ENCODE data around the gene ELP4. TPM values are rescaled to one million over a fixed set of nuclear protein-coding genes. Genes with fewer than 3 reads are reported as not detected.

Gene ELP4
- total RNA-seq, 4 donors from 2014 or later: 8.8 to 23.6 (median 13.5) TPM

- Histone ChIP-seq H3K9me3 (no peaks in the 10 kb centered on the region), H3K27ac (no peak overlapping the region), H3K36me3 (no peaks in the 10 kb centered on the region), H3K27me3 (peaks cover 98 to 100% (median 100%) of the 10 kb centered on the region in 3 donors), H3K4me1 (peaks cover 47% of the 10 kb centered on the region in 2 donors), H3K4me3 (no peak overlapping the region)
- no peak for TF ChIP-seq POLR2A (IDR thresholded peaks at IDR 0.05)
- TF ChIP-seq CTCF (IDR thresholded peaks at IDR 0.05 in 4 of 5, conservative IDR thresholded peaks at IDR 0.05 in 1 of 5): no peak
- ATAC-seq (no peak), DNase-seq (no peak)
- in situ Hi-C loops (cut with MboI; ENCODE audit: low sequenced_read_pairs in 4 of 4) (no loop called here), intact Hi-C loops (cut with DNase I; ENCODE audit: low total_unique reads) (loop anchor here (10.0 kb wide), 2 partner anchors 303 to 563 kb away; partner anchors contain the start of genes ELP4 and IMMP1L)
Measured at GRCh38 chr11:31807799-31808667, 298.5 kb downstream of the ELP4 start.

DNA sequence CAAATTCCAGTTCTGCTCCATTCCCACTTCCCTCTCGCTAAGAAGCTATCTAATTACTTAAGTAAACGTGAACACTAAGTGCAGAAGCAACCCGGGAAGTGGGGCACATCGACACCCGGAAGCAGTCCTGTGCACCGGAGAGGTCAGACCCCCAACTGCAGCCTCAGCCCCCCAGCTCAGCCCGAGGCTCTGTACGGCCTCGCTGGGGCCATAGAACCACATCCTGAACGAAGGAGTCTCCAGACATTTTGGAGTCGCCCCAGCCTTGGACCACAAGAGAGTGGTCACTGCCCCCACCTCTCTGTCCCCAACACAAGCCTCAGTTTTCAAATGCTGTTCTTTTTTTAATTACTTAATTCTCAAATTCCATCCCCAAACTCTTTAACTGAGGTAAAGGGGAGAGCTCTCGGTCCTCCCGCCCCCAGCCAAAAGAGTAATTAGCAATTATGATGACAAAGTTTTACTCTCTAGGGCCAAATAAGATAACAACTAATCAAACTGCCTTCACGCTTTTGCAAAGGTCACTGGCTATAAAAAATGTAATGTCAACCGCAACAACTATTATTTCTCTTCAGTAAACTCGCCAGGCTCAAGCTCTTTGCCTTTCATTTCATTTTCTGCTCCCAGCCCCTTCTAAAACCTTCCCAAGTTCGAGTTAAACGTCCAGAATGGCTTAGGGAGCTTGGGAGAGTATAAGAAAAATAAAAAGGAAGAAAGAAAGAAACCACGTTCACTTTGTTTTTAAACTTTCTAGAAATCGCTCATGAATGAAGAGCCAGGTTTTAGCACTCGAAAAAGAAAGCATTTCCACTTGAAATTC lies 299.4 kb downstream of the ELP4 start:
- H3K27me3 ChIP-seq: peaks cover 97 to 100% (median 100%) of the 10 kb centered on the region in 3 donors

DNA sequence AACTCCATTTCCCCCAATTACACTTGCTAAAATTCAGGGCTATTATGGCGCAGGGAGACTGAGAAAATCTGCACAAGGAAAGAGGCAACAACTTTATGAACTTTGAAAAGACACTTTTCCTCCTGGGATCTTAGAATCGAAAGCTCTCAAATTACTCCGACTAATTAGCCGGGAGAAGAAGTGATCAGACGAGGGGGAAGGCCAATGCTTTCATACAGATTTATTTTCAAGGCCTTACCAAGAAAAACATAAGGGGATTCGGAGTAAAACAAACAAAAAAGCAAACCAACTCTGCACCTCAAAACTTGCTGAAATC lies 299.9 kb downstream of the ELP4 start:
- Histone ChIP-seq H3K4me1 (peaks cover 56 to 59% of the 10 kb centered on the region in 2 donors), H3K36me3 (no peaks in the 10 kb centered on the region), H3K9me3 (no peaks in the 10 kb centered on the region), H3K27me3 (peaks cover 97 to 100% (median 100%) of the 10 kb centered on the region in 3 donors), H3K27ac (no peak overlapping the region), H3K4me3 (peak overlapping the region in 3 of 4 donors; percentile 42 to 68 (median 56))
- in situ Hi-C loops (cut with MboI; ENCODE audit: low sequenced_read_pairs in 4 of 4): no loop called here
- ATAC-seq (no peak), DNase-seq (no peak)
- intact Hi-C loops (cut with DNase I; ENCODE audit: low total_unique reads): loop anchor here (10.0 kb wide), 2 partner anchors 305 to 565 kb away; partner anchors contain the start of genes ELP4 and IMMP1L
- no peak for TF ChIP-seq CTCF (IDR thresholded peaks at IDR 0.05 in 4 of 5, conservative IDR thresholded peaks at IDR 0.05 in 1 of 5)
- no peak for TF ChIP-seq POLR2A (IDR thresholded peaks at IDR 0.05)

More for the DNA sequence above, 299.4 kb downstream of the ELP4 start:
- in situ Hi-C loops (cut with MboI; ENCODE audit: low sequenced_read_pairs in 4 of 4): no loop called here
- Histone ChIP-seq H3K4me1 (peaks cover 54 to 56% of the 10 kb centered on the region in 2 donors), H3K36me3 (no peaks in the 10 kb centered on the region), H3K4me3 (no peak overlapping the region), H3K27ac (no peak overlapping the region), H3K9me3 (no peaks in the 10 kb centered on the region)
- TF ChIP-seq POLR2A (IDR thresholded peaks at IDR 0.05): no peak
- TF ChIP-seq CTCF (IDR thresholded peaks at IDR 0.05 in 4 of 5, conservative IDR thresholded peaks at IDR 0.05 in 1 of 5): no peak
- ATAC-seq: no peak
- DNase-seq: no peak
- intact Hi-C loops (cut with DNase I; ENCODE audit: low total_unique reads): loop anchor here (10.0 kb wide), 2 partner anchors 304 to 564 kb away; partner anchors contain the start of genes ELP4 and IMMP1L

- in situ Hi-C loops (cut with MboI; ENCODE audit: low sequenced_read_pairs in 4 of 4): no loop called here
Measured at GRCh38 chr11:31809857-31810778, 300.6 kb downstream of the ELP4 start.

More at GRCh38 chr11:31809857-31810778, 300.6 kb downstream of the ELP4 start:
- no peak for DNase-seq
- no peaks in the 10 kb centered on the region for H3K9me3 ChIP-seq
- H3K4me3 ChIP-seq: peak overlapping the region; percentile 42 to 68 (median 53)
- H3K27ac ChIP-seq: no peak overlapping the region
- peak; percentile 37 to 43 for ATAC-seq
- peaks cover 97 to 100% (median 100%) of the 10 kb centered on the region in 3 donors for H3K27me3 ChIP-seq
- peaks cover 54 to 59% of the 10 kb centered on the region in 2 donors for H3K4me1 ChIP-seq
- intact Hi-C loops (cut with DNase I; ENCODE audit: low total_unique reads): loop anchor here (5.0 to 10.0 kb wide), 3 partner anchors 168 to 565 kb away; partner anchors contain the start of genes ELP4 and IMMP1L
- no peak for TF ChIP-seq POLR2A (IDR thresholded peaks at IDR 0.05)
- no peak for TF ChIP-seq CTCF (IDR thresholded peaks at IDR 0.05 in 4 of 5, conservative IDR thresholded peaks at IDR 0.05 in 1 of 5)
- H3K36me3 ChIP-seq: no peaks in the 10 kb centered on the region
